ENCODE measurements around the gene BCL3. TPM values are rescaled to one million over a fixed set of nuclear protein-coding genes. Genes with fewer than 3 reads are reported as not detected.

BCL3 gene
- total and polyA plus RNA-seq, 12 donors = 7.1 to 76.3 (median 20.9) TPM

DNA sequence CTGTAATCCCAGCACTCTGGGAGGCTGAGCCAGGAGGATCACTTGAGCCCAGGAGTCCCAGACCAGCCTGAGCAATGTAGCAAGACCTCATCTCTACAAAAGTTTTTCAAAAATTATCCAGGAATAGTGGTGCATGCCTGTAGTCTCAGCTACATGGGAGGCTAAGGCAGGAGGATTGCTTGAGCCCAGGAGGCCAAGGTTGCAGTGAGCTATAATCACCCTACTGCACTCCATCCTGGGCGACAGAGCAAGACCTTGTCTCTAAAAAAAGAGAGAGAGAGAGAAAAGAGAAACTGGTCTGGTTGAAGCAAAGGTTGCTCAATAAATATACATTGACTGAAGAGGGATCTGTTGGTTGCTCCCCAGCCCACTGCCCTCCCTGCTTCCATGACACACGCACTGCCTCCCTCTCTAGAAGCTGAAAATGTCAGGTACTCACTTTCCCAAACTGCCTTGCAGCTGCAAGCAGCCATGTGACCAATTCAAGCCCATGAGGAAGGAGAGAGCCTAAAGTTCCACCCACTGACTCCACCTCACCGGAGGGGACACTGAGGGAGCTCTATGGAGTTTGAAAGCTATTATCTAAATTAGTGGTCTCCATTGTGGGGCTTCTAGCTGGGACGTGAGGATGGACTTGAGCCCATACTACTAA is 35.5 kb upstream of the BCL3 start:
- ATAC-seq (peak in 1 of 8 donors; percentile 17), DNase-seq (no peak)
- peaks cover 0 to 16% (median 7%) of the 10 kb centered on the region in 11 donors for H3K9me3 ChIP-seq
- no peaks in the 10 kb centered on the region for H3K36me3 ChIP-seq
- TF ChIP-seq, protein P1, sequence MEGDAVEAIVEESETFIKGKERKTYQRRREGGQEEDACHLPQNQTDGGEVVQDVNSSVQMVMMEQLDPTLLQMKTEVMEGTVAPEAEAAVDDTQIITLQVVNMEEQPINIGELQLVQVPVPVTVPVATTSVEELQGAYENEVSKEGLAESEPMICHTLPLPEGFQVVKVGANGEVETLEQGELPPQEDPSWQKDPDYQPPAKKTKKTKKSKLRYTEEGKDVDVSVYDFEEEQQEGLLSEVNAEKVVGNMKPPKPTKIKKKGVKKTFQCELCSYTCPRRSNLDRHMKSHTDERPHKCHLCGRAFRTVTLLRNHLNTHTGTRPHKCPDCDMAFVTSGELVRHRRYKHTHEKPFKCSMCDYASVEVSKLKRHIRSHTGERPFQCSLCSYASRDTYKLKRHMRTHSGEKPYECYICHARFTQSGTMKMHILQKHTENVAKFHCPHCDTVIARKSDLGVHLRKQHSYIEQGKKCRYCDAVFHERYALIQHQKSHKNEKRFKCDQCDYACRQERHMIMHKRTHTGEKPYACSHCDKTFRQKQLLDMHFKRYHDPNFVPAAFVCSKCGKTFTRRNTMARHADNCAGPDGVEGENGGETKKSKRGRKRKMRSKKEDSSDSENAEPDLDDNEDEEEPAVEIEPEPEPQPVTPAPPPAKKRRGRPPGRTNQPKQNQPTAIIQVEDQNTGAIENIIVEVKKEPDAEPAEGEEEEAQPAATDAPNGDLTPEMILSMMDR (IDR thresholded peaks at IDR 0.05) = no peak
- H3K27me3 ChIP-seq = no peaks in the 10 kb centered on the region
- no peak overlapping the region for H3K27ac ChIP-seq
- no peak overlapping the region for H3K4me3 ChIP-seq
- H3K4me1 ChIP-seq = peaks cover 0 to 19% (median 9%) of the 10 kb centered on the region in 9 donors
- 57 to 66% methylated on average over 4 of the region's 4 CpGs for WGBS, 2 donors
- intact Hi-C loops (cut with DNase I) = loop anchor here in 1 of 10 donors (5.0 kb wide), 1 partner anchor 69 kb away; no protein-coding TSS in a partner anchor

DNA sequence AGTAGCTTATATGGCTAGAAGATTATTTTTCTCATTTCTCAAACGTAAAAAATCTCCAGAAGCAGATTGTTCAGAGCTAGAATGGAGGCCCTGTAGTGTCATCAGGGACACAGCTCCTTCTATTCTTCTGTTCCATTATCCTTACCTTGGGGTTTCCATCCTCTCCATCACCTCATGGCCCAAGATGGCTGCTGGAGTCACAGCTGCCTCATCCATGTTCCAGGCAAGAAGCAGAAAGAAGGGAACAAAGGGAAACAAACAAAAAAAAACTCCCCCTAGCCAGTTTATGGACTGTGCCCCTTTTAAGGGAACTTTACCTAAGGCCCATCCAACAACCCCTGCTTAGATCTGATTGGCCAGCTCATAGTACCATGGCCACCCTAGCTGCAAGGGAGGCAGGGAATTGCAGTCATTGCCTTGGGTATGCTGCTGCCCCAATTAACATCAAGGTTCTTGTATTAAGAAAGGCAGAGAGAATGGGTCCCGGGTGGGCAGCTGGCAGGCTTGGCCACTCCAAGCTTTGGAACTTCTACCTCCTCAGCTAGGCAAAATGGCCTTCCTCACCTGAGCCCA is 33.8 kb upstream of the BCL3 start:
- no peak overlapping the region for H3K27ac ChIP-seq
- no peak overlapping the region for H3K4me3 ChIP-seq
- H3K27me3 ChIP-seq = no peaks in the 10 kb centered on the region
- intact Hi-C loops (cut with DNase I) = loop anchor here in 1 of 10 donors (5.0 kb wide), 1 partner anchor 68 kb away; no protein-coding TSS in a partner anchor
- ATAC-seq (no peak), DNase-seq (no peak)
- peaks cover 0 to 16% (median 7%) of the 10 kb centered on the region in 11 donors for H3K9me3 ChIP-seq
- H3K36me3 ChIP-seq = no peaks in the 10 kb centered on the region
- TF ChIP-seq, protein P1 (IDR thresholded peaks at IDR 0.05) = no peak
- H3K4me1 ChIP-seq = peaks cover 12 to 35% (median 24%) of the 10 kb centered on the region in 9 donors
- WGBS, 2 donors = 50% methylated on average over 2 of the region's 2 CpGs

DNA sequence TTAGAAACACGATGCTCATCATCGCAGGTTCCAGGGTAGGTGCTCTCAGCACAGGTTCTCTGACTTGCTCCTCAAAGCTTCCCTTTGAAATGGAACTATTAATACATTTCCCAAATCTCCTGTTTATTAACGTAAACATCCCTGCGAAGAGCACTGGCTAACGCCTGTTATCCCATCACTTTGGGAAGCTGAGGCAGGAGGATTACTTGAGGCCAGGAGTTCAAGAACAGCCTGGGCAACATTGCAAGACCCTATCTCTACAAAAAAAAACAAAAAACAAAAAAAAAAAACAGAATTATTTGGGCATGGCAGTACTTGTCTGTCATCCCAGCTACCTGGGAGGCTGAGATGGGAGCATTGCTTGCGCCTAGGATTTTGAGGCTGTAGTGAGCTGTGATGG is 30.9 kb upstream of the BCL3 start:
- H3K4me1 ChIP-seq = peaks cover 12 to 48% (median 39%) of the 10 kb centered on the region in 9 donors
- H3K27me3 ChIP-seq = no peaks in the 10 kb centered on the region
- H3K9me3 ChIP-seq = peaks cover 0 to 16% (median 7%) of the 10 kb centered on the region in 11 donors
- WGBS, 2 donors = 90 to 92% methylated on average over 6 of the region's 6 CpGs
- peak overlapping the region in 9 of 10 donors; percentile 80 to 93 (median 85) for H3K27ac ChIP-seq
- TF ChIP-seq, protein P1 (IDR thresholded peaks at IDR 0.05) = no peak
- DNase-seq (no peak), ATAC-seq (peak in 1 of 8 donors; percentile 2)
- intact Hi-C loops (cut with DNase I) = loop anchor here in 2 of 10 donors (1.0 to 2.0 kb wide), 2 partner anchors 25 to 29 kb away; no protein-coding TSS in a partner anchor
- H3K36me3 ChIP-seq = no peaks in the 10 kb centered on the region
- H3K4me3 ChIP-seq = peak overlapping the region in 3 of 10 donors; percentile 26 to 44 (median 36)

DNA sequence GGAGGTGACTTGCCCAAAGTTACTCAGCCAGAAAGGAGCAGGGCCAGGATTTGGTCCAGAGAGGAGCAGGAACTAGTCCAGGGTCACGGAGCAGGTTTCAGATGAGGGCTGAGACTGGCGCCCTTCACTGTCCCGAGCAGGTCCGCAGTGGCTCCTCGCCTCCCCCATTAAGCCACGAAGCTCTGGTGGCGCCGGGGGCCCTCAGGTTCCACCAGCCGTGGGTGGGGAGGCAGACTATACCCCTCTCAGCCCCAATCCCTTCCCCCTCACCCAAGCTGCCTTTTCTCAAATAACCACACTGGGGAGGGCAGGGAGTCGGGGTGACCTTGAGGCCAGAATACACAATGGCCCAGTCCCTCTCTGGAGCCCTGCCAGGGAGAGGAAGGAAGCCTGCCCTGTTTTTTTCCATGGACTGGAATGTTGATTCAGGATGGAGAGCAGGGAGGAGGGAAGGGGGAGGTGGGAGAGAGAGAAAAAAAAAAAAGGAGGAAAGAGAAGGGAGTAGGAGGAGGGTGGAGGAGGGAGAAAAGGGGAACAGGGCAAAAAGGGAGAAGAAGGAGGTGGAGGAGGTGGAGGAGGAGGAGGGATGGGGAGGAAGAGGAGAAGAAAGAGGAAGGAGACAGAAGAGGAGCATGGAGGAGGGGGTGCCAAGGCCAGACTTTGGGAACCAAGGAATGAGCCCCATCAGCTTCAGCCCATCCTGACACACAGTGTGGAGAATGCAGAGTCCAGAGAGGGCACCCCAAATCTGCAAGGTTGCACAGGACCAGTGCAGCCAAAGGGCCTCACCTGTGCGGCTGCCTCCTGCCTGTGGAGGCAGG is 29.9 kb upstream of the BCL3 start:
- WGBS, 2 donors = 12 to 14% methylated on average over 11 of the region's 11 CpGs
- intact Hi-C loops (cut with DNase I) = loop anchor here in 2 of 10 donors (1.0 to 2.0 kb wide), 2 partner anchors 26 to 30 kb away; no protein-coding TSS in a partner anchor
- peak; percentile 81 to 91 (median 85) for ATAC-seq
- Histone ChIP-seq H3K36me3 (no peaks in the 10 kb centered on the region), H3K4me3 (peak overlapping the region in 9 of 10 donors; percentile 13 to 44 (median 34)), H3K27me3 (no peaks in the 10 kb centered on the region), H3K4me1 (peaks cover 12 to 58% (median 48%) of the 10 kb centered on the region in 9 donors), H3K9me3 (peaks cover 0 to 16% (median 7%) of the 10 kb centered on the region in 11 donors), H3K27ac (peak overlapping the region; percentile 68 to 93 (median 84))
- peak; percentile 75 to 89 for DNase-seq
- TF ChIP-seq, protein P1 (IDR thresholded peaks at IDR 0.05) = no peak

Data from heart right ventricle (tissue), 16 donors.